BJ (cell line): ENCODE measurements around the gene TMEM258. TPM values are rescaled to one million over a fixed set of nuclear protein-coding genes. Genes with fewer than 3 reads are reported as not detected.

Source experiments
- CTCF ChIA-PET: fragments of 350-600 bp; formaldehyde crosslinking; extraction: SDS; loops from one replicate; lab custom pipeline; 2021; ENCODE audit warnings: antibody characterized with exemption, inconsistent platforms; lab: Yijun Ruan, JAX
- POLR2A ChIA-PET: fragments of 300-600 bp; sonication (Branson Sonifier 250); formaldehyde crosslinking; extraction: SDS; loops from one replicate; lab custom pipeline; 2021; ENCODE audit warnings: antibody characterized with exemption; lab: Charles Lee
- DNase-seq: peaks from one replicate; pipeline ENCODE4 v3.0.0-alpha.2; 2011; ENCODE audit warnings: low read depth
- H3K27me3 ChIP-seq: 2 replicates; pipeline ENCODE4 v1.6.0; 2011; ENCODE audit warnings: low read length; ENCODE audit not compliant: control insufficient read depth, insufficient read depth
- H3K36me3 ChIP-seq: 2 replicates; pipeline ENCODE4 v1.5.1; 2011; ENCODE audit warnings: low read length; ENCODE audit not compliant: control insufficient read depth, insufficient read depth
- H3K4me3 ChIP-seq: 2 replicates; pipeline ENCODE4 v1.5.1; 2011; ENCODE audit warnings: low read depth, mild to moderate bottlenecking, control low read depth, low read length
- CTCF ChIP-seq: IDR thresholded peaks from 2 replicates; pipeline ENCODE4 v1.5.1; 2011; ENCODE audit warnings: low read depth, mild to moderate bottlenecking, control low read depth, inconsistent platforms, low read length, moderate library complexity; ENCODE audit not compliant: insufficient read depth
- polyA plus RNA-seq: library from polyadenylated mRNA; depleted of rRNA; stranded (reverse); fragments of >200 nt; gene quantifications from 2 replicates; pipeline ENCODE4 v1.2.3, GENCODE V29; 2011

Gene TMEM258
- polyA plus RNA-seq, 1 experiment = 371 TPM

DNA sequence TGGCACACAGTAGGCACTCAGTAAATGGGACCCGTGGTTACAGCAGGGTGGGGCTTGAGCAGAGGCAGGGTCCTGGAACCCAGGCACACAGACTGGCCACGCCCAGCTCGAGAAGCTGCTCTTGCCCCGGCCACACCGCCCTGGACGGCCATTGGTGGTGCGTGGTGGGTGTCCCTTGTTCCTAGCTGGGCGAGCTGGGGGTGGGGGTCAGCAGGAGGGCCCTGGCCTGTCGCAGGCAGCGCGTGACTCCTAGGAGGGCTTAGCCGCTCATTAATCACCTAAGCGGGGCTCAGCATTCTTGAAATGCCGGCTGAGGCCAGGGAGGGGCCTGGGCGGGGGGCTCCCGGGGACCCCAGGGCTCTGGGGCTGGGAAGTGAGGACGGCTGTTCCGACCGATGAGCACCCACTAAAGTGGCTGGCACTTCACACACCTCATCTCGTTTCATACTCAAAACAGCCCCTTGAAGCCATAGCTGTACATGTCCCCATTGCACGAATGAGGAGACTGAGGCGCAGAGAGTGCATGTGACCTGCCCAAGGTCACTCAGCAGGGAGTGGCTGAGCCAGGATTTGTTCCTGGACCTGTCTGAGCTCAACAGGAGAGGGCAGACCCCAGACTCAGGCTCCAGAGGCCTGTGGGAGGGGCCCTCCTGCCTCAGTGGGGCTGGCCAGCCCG is 28.3 kb downstream of the TMEM258 start:
- ChIA-PET CTCF (interaction anchor here (1.1 to 2.6 kb wide), 3 partner anchors 13 to 26 kb away, joined by 3 to 9 read pairs (median 6); no protein-coding TSS in a partner anchor), POLR2A (no interaction called here)
- Histone ChIP-seq H3K36me3 (no peaks in the 10 kb centered on the region), H3K27me3 (peaks cover 7% of the 10 kb centered on the region), H3K4me3 (no peak overlapping the region)
- DNase-seq = no peak
- no peak for TF ChIP-seq CTCF

GRCh38 chr11:61762798-61763197 is 29.6 kb downstream of the TMEM258 start:
- no peak for TF ChIP-seq CTCF
- ChIA-PET POLR2A (no interaction called here), CTCF (interaction anchor here (1.1 to 2.1 kb wide), 2 partner anchors 15 to 345 kb away, joined by 3 to 7 read pairs; no protein-coding TSS in a partner anchor)
- Histone ChIP-seq H3K36me3 (no peaks in the 10 kb centered on the region), H3K27me3 (peaks cover 7% of the 10 kb centered on the region), H3K4me3 (no peak overlapping the region)
- DNase-seq = no peak

DNA sequence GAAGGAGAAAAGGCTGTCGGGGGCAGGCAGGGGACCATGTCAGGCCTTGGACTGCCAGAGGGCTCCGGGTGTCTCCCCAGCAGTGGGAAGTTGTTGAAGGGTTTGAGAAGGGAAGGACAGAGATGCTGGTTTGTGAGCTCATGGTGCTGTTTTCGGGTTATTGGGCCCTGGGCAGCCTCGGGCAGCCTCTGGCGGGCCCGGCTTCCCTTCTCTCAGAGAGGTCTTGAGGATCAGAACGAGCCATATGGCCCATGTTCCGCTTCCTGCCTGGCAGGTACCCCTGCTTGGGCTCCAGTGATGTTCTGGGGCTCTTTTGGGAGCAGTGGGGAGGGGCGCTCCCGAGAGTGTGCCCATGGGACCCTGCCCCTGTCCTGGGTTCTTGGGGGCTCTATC is 30.2 kb downstream of the TMEM258 start:
- POLR2A ChIA-PET = no interaction called here
- CTCF ChIA-PET = interaction anchor here (2.1 kb wide), 1 partner anchor 15 kb away, joined by 7 read pairs; no protein-coding TSS in a partner anchor
- no peak for TF ChIP-seq CTCF
- DNase-seq = no peak
- Histone ChIP-seq H3K27me3 (peaks cover 7% of the 10 kb centered on the region), H3K36me3 (no peaks in the 10 kb centered on the region), H3K4me3 (no peak overlapping the region)

DNA sequence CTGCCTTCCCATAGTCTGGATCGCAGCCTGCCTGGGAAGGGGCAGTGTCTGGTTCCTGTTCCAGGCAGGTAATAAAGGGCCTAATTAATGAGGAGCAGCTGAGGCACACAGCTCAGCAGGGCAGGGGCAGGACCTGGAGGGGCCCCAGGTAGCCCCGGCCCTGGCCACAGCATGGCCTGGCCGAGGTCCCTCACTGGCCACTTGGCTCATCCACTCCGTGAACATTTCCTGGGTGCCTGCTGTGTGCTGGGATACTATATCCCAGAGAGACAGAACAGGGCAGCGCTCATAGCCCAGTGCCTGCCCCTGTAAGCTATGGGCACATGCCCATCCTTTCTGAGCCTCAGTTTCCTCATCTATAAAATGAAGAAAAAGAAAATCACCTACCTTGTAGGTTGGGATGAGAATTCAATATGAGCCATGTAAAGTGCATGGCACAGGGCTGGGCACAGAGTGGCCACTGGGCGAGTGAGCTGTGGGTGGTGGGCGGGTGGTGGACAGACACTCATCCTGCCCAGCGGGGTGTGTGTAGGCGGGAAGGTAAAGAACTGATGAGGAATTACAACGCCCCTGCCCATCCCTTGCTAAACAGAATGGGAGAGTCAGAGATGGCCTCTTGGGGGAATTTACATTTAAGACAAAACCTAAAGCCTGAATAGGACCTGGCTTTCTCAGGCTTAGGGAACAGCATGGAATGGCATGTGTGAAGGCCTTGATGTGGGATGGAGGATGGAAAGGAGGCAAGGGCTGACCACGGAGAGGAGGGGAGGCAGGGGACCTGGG is 30.8 kb downstream of the TMEM258 start:
- peaks cover 7% of the 10 kb centered on the region for H3K27me3 ChIP-seq
- H3K36me3 ChIP-seq = no peaks in the 10 kb centered on the region
- CTCF ChIA-PET = interaction anchor here (1.0 to 2.1 kb wide), 2 partner anchors 9 to 14 kb away, joined by 4 to 7 read pairs; partner anchors contain the start of gene MYRF
- no peak overlapping the region for H3K4me3 ChIP-seq
- no peak for TF ChIP-seq CTCF
- POLR2A ChIA-PET = no interaction called here
- DNase-seq = no peak

- POLR2A ChIA-PET = no interaction called here
- DNase-seq = no peak
- H3K36me3 ChIP-seq = no peaks in the 10 kb centered on the region
- peaks cover 7% of the 10 kb centered on the region for H3K27me3 ChIP-seq
- CTCF ChIA-PET = interaction anchor here (1.0 to 2.1 kb wide), 2 partner anchors 8 to 13 kb away, joined by 4 to 7 read pairs; partner anchors contain the start of gene MYRF
- H3K4me3 ChIP-seq = no peak overlapping the region
- no peak for TF ChIP-seq CTCF
Observed at GRCh38 chr11:61760946-61761345, 31.5 kb downstream of the TMEM258 start.
